Sigmoid colon (tissue), 4 donors: ENCODE measurements around the gene ZFAND3.

Experiments
- CTCF ChIP-seq, 4 experiments: fragments of 450-650 bp in 3 of 4; fragments of 200-600 bp in 1 of 4; IDR thresholded peaks; one replicate each; pipeline ENCODE4 v1.5.1; 2016 to 2019; ENCODE audit warnings: antibody characterized with exemption in 4 of 4, mild to moderate bottlenecking in 3 of 4, moderate library complexity in 2 of 4
- POLR2AphosphoS5 ChIP-seq, 4 donors: sonication (generic); formaldehyde crosslinking; IDR thresholded peaks; one replicate each; pipeline ENCODE4 v1.6.1; 2017; ENCODE audit warnings: antibody characterized with exemption in 4 of 4

GRCh38 chr6:38152620-38153019, 333.1 kb downstream of the ZFAND3 start:
- TF ChIP-seq POLR2AphosphoS5 (IDR thresholded peaks at IDR 0.05) (no peak), CTCF (IDR thresholded peaks at IDR 0.05) (no peak)
